H1 (cell line): ENCODE data around the gene OPCML. TPM values are rescaled to one million over a fixed set of nuclear protein-coding genes. Genes with fewer than 3 reads are reported as not detected.

ENCODE experiments used
- CTCF ChIA-PET: fragments of 300-600 bp; sonication (Branson Sonifier 250); formaldehyde crosslinking; loops from one replicate; lab custom pipeline; 2021; ENCODE audit not compliant: partially characterized antibody; lab: Charles Lee
- POLR2A ChIA-PET: fragments of 300-600 bp; sonication (Branson Sonifier 250); formaldehyde crosslinking; loops from one replicate; lab custom pipeline; 2021; ENCODE audit warnings: inconsistent platforms; ENCODE audit not compliant: partially characterized antibody; lab: Charles Lee
- DNase-seq, 2 experiments: peaks; one replicate each; pipeline versions ENCODE4 v3.0.0 to v3.0.0-alpha.2; 2010 to 2022; ENCODE audit warnings: low spot score in 2 of 2, low read depth in 1 of 2, mixed read lengths in 1 of 2
- FAIRE-seq: peaks from 2 replicates; lab custom pipeline; 2011; peaks lifted over from hg19 to GRCh38; lab: Jason Lieb, UNC
- H2AFZ ChIP-seq: 2 replicates; pipeline ENCODE4 v1.8.1; 2012; ENCODE audit warnings: low read length, inconsistent platforms
- H2AK5ac ChIP-seq: 2 replicates; pipeline ENCODE4 v1.6.1; 2013; ENCODE audit warnings: low read depth, low read length
- H2BK120ac ChIP-seq: replicated peaks from 2 replicates; pipeline ENCODE3; 2013; ENCODE audit warnings: low read depth, low read length, inconsistent platforms
- H2BK12ac ChIP-seq: 2 replicates; pipeline ENCODE4 v1.6.1; 2013; ENCODE audit warnings: low read depth, low read length
- H2BK15ac ChIP-seq: 2 replicates; pipeline ENCODE4 v1.6.1; 2013; ENCODE audit warnings: low read length
- H2BK20ac ChIP-seq: 2 replicates; pipeline ENCODE4 v1.6.1; 2013; ENCODE audit warnings: low read length
- H2BK5ac ChIP-seq: 2 replicates; pipeline ENCODE4 v1.6.1; 2013; ENCODE audit warnings: low read depth, low read length
- H3K14ac ChIP-seq: 2 replicates; pipeline ENCODE4 v1.6.1; 2013; ENCODE audit warnings: inconsistent platforms; ENCODE audit not compliant: insufficient read length
- H3K18ac ChIP-seq: 2 replicates; pipeline ENCODE4 v1.6.1; 2013; ENCODE audit warnings: low read length; ENCODE audit errors: extremely low read depth
- H3K23ac ChIP-seq: 2 replicates; pipeline ENCODE4 v1.6.1; 2013; ENCODE audit warnings: inconsistent platforms; ENCODE audit not compliant: insufficient read length
- H3K23me2 ChIP-seq: 2 replicates; pipeline ENCODE4 v1.6.1; 2013; ENCODE audit warnings: low read depth, low read length
- H3K27ac ChIP-seq: 2 replicates; pipeline ENCODE4 v1.6.1; 2011; ENCODE audit warnings: low read depth, low read length, inconsistent platforms
- H3K27me3 ChIP-seq, 4 experiments: replicated peaks in 1 of 4; 1 replicate in 1 of 4; 2 replicates in 3 of 4; pipeline versions ENCODE4 v1.6.1 to v1.8.1; 2011 to 2013; ENCODE audit warnings: low read length in 3 of 4, mild to moderate bottlenecking in 3 of 4, inconsistent platforms in 2 of 4, mixed read lengths in 2 of 4, moderate library complexity in 1 of 4; ENCODE audit not compliant: control insufficient read depth in 3 of 4, insufficient read depth in 3 of 4; ENCODE audit errors: extremely low read depth in 1 of 4
- H3K36me3 ChIP-seq, 4 experiments: 2 replicates each; pipeline versions ENCODE4 v1.6.1 to v1.8.1; 2011 to 2013; ENCODE audit warnings: mild to moderate bottlenecking in 4 of 4, low read length in 3 of 4, moderate library complexity in 2 of 4, control low read depth in 1 of 4, inconsistent platforms in 1 of 4; ENCODE audit not compliant: insufficient read depth in 4 of 4, control insufficient read depth in 2 of 4
- H3K4ac ChIP-seq: replicated peaks from 2 replicates; pipeline ENCODE3; 2013; ENCODE audit warnings: low read length, low read depth, mixed read lengths, inconsistent platforms; ENCODE audit not compliant: insufficient read length
- H3K4me1 ChIP-seq, 4 experiments: replicated peaks in 1 of 4; 1 replicate in 1 of 4; 2 replicates in 3 of 4; pipeline versions ENCODE4 v1.6.1 to v1.8.1; 2011 to 2013; ENCODE audit warnings: low read length in 3 of 4, inconsistent platforms in 2 of 4, mixed read lengths in 1 of 4; ENCODE audit not compliant: insufficient read depth in 4 of 4, control insufficient read depth in 3 of 4
- H3K4me2 ChIP-seq, 2 experiments: 2 replicates each; pipeline versions ENCODE4 v1.6.1 to v1.8.1; 2011 to 2013; ENCODE audit warnings: low read depth in 2 of 2, low read length in 2 of 2, control low read depth in 1 of 2, inconsistent platforms in 1 of 2, mild to moderate bottlenecking in 1 of 2; ENCODE audit not compliant: insufficient read depth in 1 of 2
- H3K4me3 ChIP-seq, 4 experiments: fragments of 200-600, 300-600 bp in 1 of 4; sonication (generic), shearing (Covaris generic), sonication (Bioruptor Twin) in 1 of 4; 2 replicates each; pipeline versions ENCODE4 v1.5.1 to v1.8.1; 2011 to 2016; ENCODE audit warnings: low read length in 4 of 4, low read depth in 3 of 4, control low read depth in 2 of 4, inconsistent platforms in 2 of 4, mild to moderate bottlenecking in 2 of 4, mixed read lengths in 1 of 4, moderate library complexity in 1 of 4; ENCODE audit not compliant: insufficient read depth in 2 of 4; ENCODE audit errors: extremely low read depth in 1 of 4
- H3K56ac ChIP-seq: replicated peaks from 2 replicates; pipeline ENCODE3; 2013; ENCODE audit warnings: low read depth, mild to moderate bottlenecking, mixed read lengths, low read length, inconsistent platforms; ENCODE audit not compliant: insufficient read length
- H3K79me1 ChIP-seq: 2 replicates; pipeline ENCODE4 v1.6.1; 2013; ENCODE audit warnings: low read depth, low read length, control low read depth
- H3K79me2 ChIP-seq, 2 experiments: 2 replicates each; pipeline versions ENCODE4 v1.6.1 to v1.8.1; 2012 to 2013; ENCODE audit warnings: low read length in 2 of 2, mild to moderate bottlenecking in 2 of 2, inconsistent platforms in 1 of 2; ENCODE audit not compliant: insufficient read depth in 2 of 2, control insufficient read depth in 1 of 2
- H3K9ac ChIP-seq, 4 experiments: replicated peaks in 1 of 4; 1 replicate in 1 of 4; 2 replicates in 3 of 4; pipeline versions ENCODE4 v1.6.1 to v1.8.1; 2011 to 2013; ENCODE audit warnings: low read depth in 3 of 4, low read length in 3 of 4, control low read depth in 2 of 4, mild to moderate bottlenecking in 2 of 4, moderate library complexity in 2 of 4, inconsistent platforms in 1 of 4; ENCODE audit errors: extremely low read depth in 1 of 4
- H3K9me3 ChIP-seq, 2 experiments: 2 replicates each; pipeline versions ENCODE4 v1.6.1 to v1.8.1; 2012 to 2013; ENCODE audit warnings: mild to moderate bottlenecking in 2 of 2, moderate library complexity in 2 of 2, control low read depth in 1 of 2, inconsistent platforms in 1 of 2, low read depth in 1 of 2, low read length in 1 of 2, mixed read lengths in 1 of 2; ENCODE audit not compliant: insufficient read depth in 2 of 2
- H4K20me1 ChIP-seq, 2 experiments: replicated peaks in 1 of 2; 2 replicates each; pipeline versions ENCODE3 to v1.8.1; 2011 to 2013; ENCODE audit warnings: inconsistent platforms in 2 of 2, low read length in 2 of 2, mild to moderate bottlenecking in 1 of 2; ENCODE audit not compliant: insufficient read depth in 2 of 2, control insufficient read depth in 1 of 2
- H4K5ac ChIP-seq: 2 replicates; pipeline ENCODE4 v1.6.1; 2013; ENCODE audit warnings: low read length, low read depth, mixed read lengths, inconsistent platforms; ENCODE audit not compliant: insufficient read length
- H4K8ac ChIP-seq: 2 replicates; pipeline ENCODE4 v1.8.0; 2013; ENCODE audit warnings: mild to moderate bottlenecking, moderate library complexity, low read length, inconsistent platforms; ENCODE audit not compliant: insufficient read depth; ENCODE audit errors: extremely low read depth
- H4K91ac ChIP-seq: replicated peaks from 2 replicates; pipeline ENCODE3; 2013; ENCODE audit warnings: low read length, mixed read lengths, inconsistent platforms; ENCODE audit not compliant: insufficient read length
- KDM1A ChIP-seq: fragments of 200-600, 300-600 bp; sonication (generic); IDR thresholded peaks from 2 replicates; pipeline ENCODE4 v1.7.1; 2016; ENCODE audit warnings: mild to moderate bottlenecking, low read length, borderline replicate concordance
- RNF2 ChIP-seq: fragments of 200-900, 300-1000 bp; sonication (generic); IDR thresholded peaks from 2 replicates; pipeline ENCODE4 v1.7.1; 2016; ENCODE audit warnings: borderline replicate concordance, low read depth, mild to moderate bottlenecking, antibody characterized with exemption, low read length; ENCODE audit not compliant: poor library complexity, severe bottlenecking; ENCODE audit errors: missing control alignments
- WGBS, 2 experiments: shearing (Covaris generic) in 1 of 2; methylation state at CpG; one replicate each; pipeline versions ENCODE4 v1.1.6 to v1.1.7; 2013 to 2015; ENCODE audit warnings: low lambda C conversion rate in 2 of 2, mixed read lengths in 2 of 2, inconsistent platforms in 1 of 2, low coverage in 1 of 2, missing lambda C conversion rate in 1 of 2; ENCODE audit not compliant: insufficient replicate concordance in 2 of 2, insufficient coverage in 1 of 2, insufficient read length in 1 of 2; ENCODE audit errors: extremely low coverage in 1 of 2, missing lambda C conversion rate in 1 of 2; 5-methylcytosine and 5-hydroxymethylcytosine counted together
- polyA plus RNA-seq, 7 experiments: library from polyadenylated mRNA; depleted of rRNA in 3 of 7; stranded (reverse) in 5 of 7; unstranded in 2 of 7; fragments of >200 nt in 5 of 7; fragments of 200-250 nt in 2 of 7; gene quantifications; 1 replicate in 5 of 7; 2 replicates in 1 of 7; 4 replicates in 1 of 7; pipeline versions ENCODE4 v1.2.1 to v1.2.3, GENCODE V29; 2011 to 2013; ENCODE audit warnings: missing spikeins in 2 of 7, mixed read lengths in 2 of 7
- total RNA-seq: library from RNA; stranded (reverse); fragmentation: NEBNext Ultra II Directional; extraction: Animal tissue kit (Norgen Biotek cat#: 25700); gene quantifications from 2 replicates; pipeline ENCODE4 v1.2.1, GENCODE V29; 2021

Gene OPCML
- total and polyA plus RNA-seq, 2 of the 8 experiments (the other 6 are each of a cell fraction or from before 2014, with no cell fraction given), result 2.3 to 3.1 TPM

DNA sequence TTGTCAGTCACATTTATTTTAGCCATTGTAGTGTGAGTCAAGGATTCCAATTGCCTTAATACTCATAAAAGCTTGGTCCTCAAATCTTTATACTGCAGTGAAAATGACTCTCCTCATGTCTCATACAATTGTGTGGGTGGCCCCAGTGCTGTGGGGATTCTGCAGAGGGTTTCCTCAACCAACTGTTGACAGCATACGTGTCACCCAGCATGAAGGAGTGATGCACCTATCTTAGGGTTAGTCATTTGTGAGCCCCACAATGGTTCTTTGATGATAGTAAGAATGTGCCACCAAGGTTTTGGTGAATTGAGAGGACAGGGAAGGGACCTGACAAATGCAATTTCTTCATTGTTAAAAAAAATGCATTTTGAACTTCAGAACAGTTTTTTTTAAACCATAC lies 1046.2 kb downstream of the OPCML start:
- no peak overlapping the region for H4K5ac ChIP-seq
- H2BK20ac ChIP-seq, result no peak overlapping the region
- TF ChIP-seq RNF2 (no peak), KDM1A (0 out of 2 replicates have a peak, but pooled peaks have one; percentile 50)
- TF ChIP-seq, all 59 proteins: peak for 1
- Histone ChIP-seq H3K27ac (no peak overlapping the region), H2BK15ac (no peak overlapping the region), H3K23me2 (no peaks in the 10 kb centered on the region), H3K36me3 (no peaks in the 10 kb centered on the region), H3K4me2 (no peak overlapping the region), H3K9me3 (peaks cover 4 to 5% of the 10 kb centered on the region in 2 experiments; a peak in 2 of 4 replicates), H3K79me2 (no peaks in the 10 kb centered on the region), H2AFZ (no peak overlapping the region), H3K4me3 (no peak overlapping the region), H4K8ac (no peak overlapping the region), H3K9ac (no peak overlapping the region), H2BK120ac (no peak overlapping the region), H3K56ac (no peak overlapping the region), H4K20me1 (no peaks in the 10 kb centered on the region), H2BK12ac (no peak overlapping the region), H2AK5ac (no peak overlapping the region), H4K91ac (no peak overlapping the region), H3K18ac (no peak overlapping the region), H3K4me1 (no peaks in the 10 kb centered on the region), H3K14ac (no peak overlapping the region), H3K23ac (no peak overlapping the region), H3K27me3 (no peaks in the 10 kb centered on the region; a peak in 1 of 7 replicates), H3K4ac (no peak overlapping the region), H3K79me1 (no peaks in the 10 kb centered on the region), H2BK5ac (no peak overlapping the region)
- WGBS, 2 experiments, result 91% methylated on average over 1 of the region's 1 CpG; no CpG with 5 or more reads in 1 of the 2 experiments
- DNase-seq, result no peak
- POLR2A ChIA-PET, result no interaction called here
- CTCF ChIA-PET, result no interaction called here
- FAIRE-seq, result no peak
